Endothelial cell (in vitro differentiated cells): ENCODE results near the gene PSMB10. TPM values are rescaled to one million over a fixed set of nuclear protein-coding genes. Genes with fewer than 3 reads are reported as not detected.

ENCODE experiments used
- DNase-seq: peaks from one replicate; pipeline ENCODE4 v3.0.0; 2021; ENCODE audit warnings: low spot score
- H3K27ac Mint-ChIP-seq: one replicate; pipeline ENCODE4 v1.8.0; 2021; ENCODE audit warnings: mixed read lengths, inconsistent platforms; ENCODE audit not compliant: unreplicated experiment
- H3K27me3 Mint-ChIP-seq: one replicate; pipeline ENCODE4 v1.8.0; 2021; ENCODE audit warnings: mild to moderate bottlenecking, moderate library complexity, mixed read lengths, inconsistent platforms; ENCODE audit not compliant: unreplicated experiment
- H3K36me3 Mint-ChIP-seq: one replicate; pipeline ENCODE4 v1.8.0; 2021; ENCODE audit warnings: mild to moderate bottlenecking, low read depth, mixed read lengths, inconsistent platforms; ENCODE audit not compliant: unreplicated experiment
- H3K4me1 Mint-ChIP-seq: one replicate; pipeline ENCODE4 v1.8.0; 2021; ENCODE audit warnings: mild to moderate bottlenecking, mixed read lengths, inconsistent platforms; ENCODE audit not compliant: unreplicated experiment
- H3K4me3 Mint-ChIP-seq: one replicate; pipeline ENCODE4 v1.8.0; 2021; ENCODE audit warnings: mild to moderate bottlenecking, mixed read lengths, inconsistent platforms; ENCODE audit not compliant: unreplicated experiment
- H3K9me3 Mint-ChIP-seq: one replicate; pipeline ENCODE4 v1.8.0; 2021; ENCODE audit warnings: mixed read lengths, inconsistent platforms; ENCODE audit not compliant: unreplicated experiment
- CTCF ChIP-seq: fragments of 200-600 bp; sonication (generic); IDR thresholded peaks from one replicate; pipeline ENCODE4 v1.5.0; 2021; ENCODE audit warnings: antibody characterized with exemption; ENCODE audit not compliant: unreplicated experiment
- total RNA-seq: library from RNA; stranded (reverse); fragmentation: NEBNext Ultra II Directional; extraction: Animal tissue kit (Norgen Biotek cat#: 25700); gene quantifications from one replicate; pipeline ENCODE4 v1.2.1, GENCODE V29; 2021; ENCODE audit not compliant: unreplicated experiment

PSMB10 gene
- total RNA-seq, 1 donor from 2014 or later = 15.3 TPM

GRCh38 chr16:67948015-67948414 lies 11.4 kb upstream of the PSMB10 start:
- no peaks in the 10 kb centered on the region for H3K9me3 Mint-ChIP-seq
- peaks cover 8% of the 10 kb centered on the region for H3K27me3 Mint-ChIP-seq
- no peak for DNase-seq
- H3K4me1 Mint-ChIP-seq = no peaks in the 10 kb centered on the region
- H3K4me3 Mint-ChIP-seq = no peak overlapping the region
- TF ChIP-seq CTCF = no peak
- H3K36me3 Mint-ChIP-seq = peaks cover 9% of the 10 kb centered on the region
- H3K27ac Mint-ChIP-seq = no peak overlapping the region

GRCh38 chr16:67946966-67947558 lies 10.4 kb upstream of the PSMB10 start:
- Mint-ChIP-seq H3K4me3 (no peak overlapping the region), H3K27ac (no peak overlapping the region), H3K9me3 (no peaks in the 10 kb centered on the region), H3K36me3 (peaks cover 7% of the 10 kb centered on the region), H3K4me1 (no peaks in the 10 kb centered on the region), H3K27me3 (peaks cover 6% of the 10 kb centered on the region)
- DNase-seq = no peak
- TF ChIP-seq CTCF = no peak

GRCh38 chr16:67946128-67946569 lies 9.5 kb upstream of the PSMB10 start:
- no peak for DNase-seq
- H3K36me3 Mint-ChIP-seq = peaks cover 4% of the 10 kb centered on the region
- TF ChIP-seq CTCF = no peak
- H3K9me3 Mint-ChIP-seq = no peaks in the 10 kb centered on the region
- no peak overlapping the region for H3K27ac Mint-ChIP-seq
- no peak overlapping the region for H3K4me3 Mint-ChIP-seq
- peaks cover 6% of the 10 kb centered on the region for H3K27me3 Mint-ChIP-seq
- H3K4me1 Mint-ChIP-seq = no peaks in the 10 kb centered on the region

- H3K9me3 Mint-ChIP-seq = no peaks in the 10 kb centered on the region
- H3K36me3 Mint-ChIP-seq = peaks cover 4% of the 10 kb centered on the region
- H3K4me1 Mint-ChIP-seq = no peaks in the 10 kb centered on the region
- peaks cover 4% of the 10 kb centered on the region for H3K27me3 Mint-ChIP-seq
- H3K4me3 Mint-ChIP-seq = no peak overlapping the region
- no peak overlapping the region for H3K27ac Mint-ChIP-seq
- no peak for TF ChIP-seq CTCF
- no peak for DNase-seq
Measured at GRCh38 chr16:67945392-67945933, 8.8 kb upstream of the PSMB10 start.

GRCh38 chr16:67944690-67945391 lies 8.2 kb upstream of the PSMB10 start:
- Mint-ChIP-seq H3K27me3 (peaks cover 4% of the 10 kb centered on the region), H3K9me3 (no peaks in the 10 kb centered on the region), H3K27ac (no peak overlapping the region), H3K36me3 (peaks cover 4% of the 10 kb centered on the region), H3K4me3 (no peak overlapping the region), H3K4me1 (no peaks in the 10 kb centered on the region)
- no peak for DNase-seq
- TF ChIP-seq CTCF = no peak
